HG03103 (cell line): Measurements from ENCODE around the gene ZNF408.

Experiments
- ATAC-seq: cut with Tn5 transposase; IDR thresholded peaks from one replicate; pipeline ENCODE4 v1.9.1; 2021; ENCODE audit warnings: low read depth; ENCODE audit not compliant: unreplicated experiment

The ZNF408 gene

DNA sequence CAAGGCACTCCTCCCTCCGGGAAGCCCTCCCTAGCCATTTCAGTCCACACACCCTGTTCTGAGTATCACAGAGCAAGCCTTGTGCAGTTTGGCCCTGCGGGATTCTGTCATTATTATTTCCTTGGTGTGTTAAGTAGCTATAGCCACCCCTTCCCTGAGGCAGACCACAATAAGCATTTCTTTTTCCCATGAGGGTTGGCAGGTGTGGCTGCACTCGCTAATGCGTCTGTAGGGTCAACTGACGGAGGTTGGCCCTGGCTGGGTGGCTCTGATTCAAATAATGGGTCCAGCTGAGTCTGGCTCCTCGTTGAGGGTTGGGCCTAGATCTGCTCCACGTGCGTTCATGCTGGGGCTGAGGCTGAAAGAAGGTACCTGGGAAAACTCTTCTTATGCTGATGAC is 23.3 kb downstream of the ZNF408 start:
- ATAC-seq, result no peak

DNA sequence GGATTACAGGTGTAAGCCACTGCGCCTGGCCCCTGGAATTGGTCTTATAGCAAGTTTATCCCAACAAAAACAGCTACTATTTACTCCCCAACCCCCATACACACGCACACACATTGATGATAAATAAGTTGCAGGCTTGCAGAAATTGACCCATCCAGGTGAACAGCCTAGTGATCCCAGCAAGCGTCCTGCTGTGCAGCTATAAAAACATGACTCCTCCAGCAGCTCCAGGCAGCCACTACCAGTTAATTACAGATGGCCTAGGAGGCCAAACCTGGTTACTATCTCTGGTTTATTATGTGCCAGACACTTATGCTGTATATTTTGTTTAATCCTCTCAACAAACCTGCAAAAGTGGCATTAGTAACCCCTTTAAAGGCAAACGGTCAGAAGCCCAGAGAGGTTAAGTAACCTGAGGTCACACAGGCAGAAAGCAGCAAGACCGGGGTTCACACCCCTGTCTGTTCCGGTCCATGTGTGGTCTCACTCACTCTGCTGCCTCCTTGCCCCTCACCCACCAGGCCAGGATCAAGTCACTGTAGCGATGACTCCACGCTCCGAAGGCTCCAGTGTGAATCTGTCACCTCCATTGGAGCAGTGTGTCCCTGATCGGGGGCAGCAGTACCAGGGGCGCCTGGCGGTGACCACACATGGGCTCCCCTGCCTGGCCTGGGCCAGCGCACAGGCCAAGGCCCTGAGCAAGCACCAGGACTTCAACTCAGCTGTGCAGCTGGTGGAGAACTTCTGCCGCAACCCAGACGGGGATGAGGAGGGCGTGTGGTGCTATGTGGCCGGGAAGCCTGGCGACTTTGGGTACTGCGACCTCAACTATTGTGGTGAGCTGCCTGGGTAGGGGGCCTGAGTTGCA is 24.7 kb downstream of the ZNF408 start:
- no peak for ATAC-seq

DNA sequence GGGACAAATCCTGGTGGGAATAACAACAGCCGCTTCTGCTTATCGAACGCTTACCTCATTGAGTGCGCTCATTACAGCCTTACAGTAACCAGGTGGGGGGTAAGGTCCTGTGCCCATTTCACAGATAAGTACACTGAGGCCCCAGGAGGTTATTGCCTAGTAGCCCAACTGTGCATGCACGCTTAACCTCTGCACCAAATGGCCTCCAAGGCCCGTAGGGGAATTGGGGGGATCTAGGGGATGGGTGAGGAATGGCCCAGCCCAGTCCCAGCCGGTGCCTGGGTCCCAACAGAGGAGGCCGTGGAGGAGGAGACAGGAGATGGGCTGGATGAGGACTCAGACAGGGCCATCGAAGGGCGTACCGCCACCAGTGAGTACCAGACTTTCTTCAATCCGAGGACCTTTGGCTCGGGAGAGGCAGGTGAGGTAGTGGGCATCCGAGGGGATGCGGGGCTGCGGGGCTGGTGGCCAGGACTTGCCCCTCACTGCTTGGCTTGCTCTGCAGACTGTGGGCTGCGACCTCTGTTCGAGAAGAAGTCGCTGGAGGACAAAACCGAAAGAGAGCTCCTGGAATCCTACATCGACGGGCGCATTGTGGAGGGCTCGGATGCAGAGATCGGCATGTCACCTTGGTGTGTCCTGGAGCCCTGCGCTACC is 25.5 kb downstream of the ZNF408 start:
- ATAC-seq, result no peak

DNA sequence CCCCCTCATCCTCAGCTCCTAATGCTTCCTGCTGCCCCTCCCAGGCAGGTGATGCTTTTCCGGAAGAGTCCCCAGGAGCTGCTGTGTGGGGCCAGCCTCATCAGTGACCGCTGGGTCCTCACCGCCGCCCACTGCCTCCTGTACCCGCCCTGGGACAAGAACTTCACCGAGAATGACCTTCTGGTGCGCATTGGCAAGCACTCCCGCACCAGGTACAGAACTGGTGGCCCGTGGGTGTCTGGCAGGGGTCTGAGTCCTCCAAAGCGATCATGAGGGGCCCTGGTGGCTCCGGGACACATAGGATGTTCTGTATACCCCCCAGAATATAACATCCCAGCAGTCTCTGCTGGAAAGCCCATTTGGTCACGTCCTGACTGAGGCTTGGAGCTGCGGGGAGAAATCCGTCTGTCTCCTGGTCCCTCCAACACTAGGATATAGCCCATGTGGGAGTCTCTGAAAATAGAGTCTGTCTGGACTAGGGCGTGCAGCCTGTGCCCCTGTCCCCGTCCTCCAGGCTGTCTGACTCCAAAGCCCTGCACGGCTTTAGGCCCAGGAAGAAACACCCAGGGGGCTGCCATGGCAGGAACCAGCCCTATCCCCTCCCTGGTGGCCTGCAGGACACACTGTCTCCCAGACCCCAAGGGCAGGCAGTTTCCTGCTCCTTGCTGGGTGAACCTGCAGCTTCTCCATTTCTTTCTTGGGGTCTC is 27.3 kb downstream of the ZNF408 start:
- no peak for ATAC-seq

DNA sequence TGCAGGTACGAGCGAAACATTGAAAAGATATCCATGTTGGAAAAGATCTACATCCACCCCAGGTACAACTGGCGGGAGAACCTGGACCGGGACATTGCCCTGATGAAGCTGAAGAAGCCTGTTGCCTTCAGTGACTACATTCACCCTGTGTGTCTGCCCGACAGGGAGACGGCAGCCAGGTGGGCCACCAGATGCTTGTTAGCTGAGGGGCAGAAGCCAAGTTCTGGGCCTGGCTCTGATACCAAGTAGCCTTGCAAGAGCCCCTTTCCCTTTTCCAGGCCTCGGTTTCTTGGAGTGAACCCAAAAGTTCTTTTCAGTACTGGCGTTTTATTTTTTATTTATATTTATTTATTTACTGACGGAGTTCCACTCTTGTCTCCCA is 27.8 kb downstream of the ZNF408 start:
- no peak for ATAC-seq

DNA sequence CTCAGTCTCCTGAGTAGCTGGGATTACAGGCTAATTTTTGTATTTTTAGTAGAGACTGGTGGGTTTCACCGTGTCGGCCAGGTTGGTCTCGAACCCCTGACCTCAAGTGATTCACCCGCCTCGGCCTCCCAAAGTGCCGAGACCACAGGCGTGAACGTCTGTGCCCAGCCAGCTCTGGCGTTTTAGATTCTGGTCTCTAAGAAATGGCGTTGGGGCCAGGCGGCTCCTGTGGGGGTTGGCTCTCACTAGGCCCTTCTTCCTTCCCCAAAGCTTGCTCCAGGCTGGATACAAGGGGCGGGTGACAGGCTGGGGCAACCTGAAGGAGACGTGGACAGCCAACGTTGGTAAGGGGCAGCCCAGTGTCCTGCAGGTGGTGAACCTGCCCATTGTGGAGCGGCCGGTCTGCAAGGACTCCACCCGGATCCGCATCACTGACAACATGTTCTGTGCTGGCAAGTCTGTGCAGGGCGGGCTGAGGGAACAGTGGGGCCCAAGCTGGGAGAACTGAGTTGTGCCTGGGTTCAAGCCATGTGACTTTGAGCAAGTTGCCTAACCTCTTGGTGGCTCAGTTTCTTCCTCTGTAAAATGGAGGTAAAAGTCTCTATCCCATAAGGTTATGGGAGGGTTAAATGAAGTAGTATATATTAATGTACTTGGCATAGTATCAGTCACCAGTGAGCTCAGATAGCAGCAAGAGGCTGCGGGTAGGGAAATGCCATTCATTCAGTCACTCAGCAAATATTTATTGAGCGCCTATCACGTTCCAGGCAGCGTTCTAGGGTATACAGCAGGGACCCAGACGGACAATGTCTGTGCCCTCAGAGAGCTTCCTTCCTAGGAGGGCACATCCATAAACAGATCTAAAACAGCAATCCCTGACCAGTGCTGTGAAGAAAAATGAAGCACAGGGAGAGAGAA is 28.5 kb downstream of the ZNF408 start:
- ATAC-seq, result no peak

DNA sequence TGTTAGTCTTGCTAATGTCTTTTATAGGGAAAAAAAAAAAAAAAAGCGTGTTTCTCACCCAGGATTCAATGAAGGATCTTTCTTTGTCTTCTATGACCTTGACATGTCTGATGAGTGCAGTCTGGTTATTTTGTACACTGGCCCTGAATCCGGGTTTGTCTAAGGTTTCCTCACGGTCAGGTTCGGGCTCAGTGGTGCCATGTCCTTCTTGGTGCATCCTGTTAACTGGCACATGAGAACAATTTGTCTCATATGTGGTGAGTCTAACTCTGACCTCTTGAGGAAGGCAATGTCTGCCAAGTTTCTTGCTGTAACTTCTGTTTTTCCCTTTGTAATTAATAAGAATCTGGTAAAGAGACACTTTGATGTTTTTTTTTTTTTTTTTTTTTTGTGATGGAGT is 30.7 kb downstream of the ZNF408 start:
- no peak for ATAC-seq

DNA sequence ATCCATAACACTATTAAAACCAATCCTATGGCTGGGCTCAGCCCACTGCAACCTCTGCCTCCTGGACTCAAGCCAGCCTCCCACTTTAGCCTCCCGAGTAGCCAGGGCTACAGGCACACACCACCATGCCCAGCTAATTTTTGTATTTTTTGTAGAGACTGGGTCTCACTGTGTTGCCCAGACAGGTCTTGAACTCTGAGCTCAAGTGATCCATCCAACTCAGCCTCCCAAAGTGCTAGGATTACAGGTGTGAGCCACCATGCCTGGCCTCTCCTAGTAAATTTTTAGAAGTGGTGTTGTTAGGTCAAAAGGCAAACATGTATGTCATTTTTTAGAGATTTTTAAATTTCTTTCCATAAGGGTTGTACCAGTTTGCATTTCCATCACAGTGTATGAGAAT is 32.4 kb downstream of the ZNF408 start:
- ATAC-seq, result no peak

DNA sequence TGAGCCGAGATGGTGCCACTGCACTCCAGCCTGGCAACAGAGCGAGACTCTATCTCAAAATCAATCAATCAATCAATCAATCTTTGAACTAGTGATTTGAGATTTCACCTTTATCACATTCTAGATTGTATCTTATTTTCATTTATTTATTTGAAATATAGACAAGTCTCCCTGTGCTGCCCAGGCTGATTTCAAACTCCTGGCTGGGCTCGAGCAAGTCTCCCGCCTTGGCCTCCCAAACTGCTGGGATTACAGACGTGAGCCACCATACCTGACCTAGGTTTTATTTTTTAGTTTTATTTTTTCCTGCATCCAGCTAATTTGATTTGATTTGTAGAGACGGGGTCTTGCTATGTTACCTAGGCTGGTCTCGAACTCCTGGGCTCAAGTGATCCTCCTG is 35.3 kb downstream of the ZNF408 start:
- no peak for ATAC-seq

DNA sequence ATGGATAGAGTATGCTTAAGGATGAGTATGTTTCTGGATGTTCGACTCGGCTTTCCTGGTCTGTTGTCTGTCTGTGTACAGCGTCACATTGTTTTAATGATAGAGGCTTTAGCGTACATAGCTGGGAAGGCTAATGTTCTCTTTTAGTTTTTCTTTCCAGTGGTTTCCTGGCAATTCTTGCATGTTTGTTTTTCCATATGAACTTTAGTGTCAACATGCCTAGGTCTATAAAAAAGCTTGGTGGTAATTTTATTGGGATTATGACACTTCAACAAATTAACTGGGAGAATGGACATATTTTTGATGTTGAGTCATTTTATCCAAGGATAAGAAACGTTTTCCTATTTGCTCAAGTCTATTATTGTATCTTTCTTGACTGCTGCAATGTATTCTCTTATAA is 35.8 kb downstream of the ZNF408 start:
- ATAC-seq, result no peak

DNA sequence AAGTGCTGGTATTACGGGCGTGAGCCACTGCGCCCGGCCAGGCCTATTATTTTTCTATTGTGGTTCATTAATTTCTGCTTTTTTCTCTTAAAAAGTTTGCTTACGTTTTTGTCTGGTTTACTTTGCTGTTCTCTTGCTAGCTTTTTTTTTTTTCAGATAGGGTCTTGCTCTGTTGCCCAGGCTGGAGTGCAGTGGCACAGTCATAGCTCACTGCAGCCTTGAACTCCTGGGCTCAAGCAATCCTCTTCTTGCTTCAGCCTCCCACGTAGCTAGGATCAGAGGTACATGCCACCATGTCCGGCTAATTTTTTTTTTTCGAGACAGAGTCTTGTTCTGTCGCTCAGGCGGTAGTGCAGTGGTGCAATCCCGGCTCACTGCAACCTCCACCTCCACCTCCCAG is 36.9 kb downstream of the ZNF408 start:
- no peak for ATAC-seq

DNA sequence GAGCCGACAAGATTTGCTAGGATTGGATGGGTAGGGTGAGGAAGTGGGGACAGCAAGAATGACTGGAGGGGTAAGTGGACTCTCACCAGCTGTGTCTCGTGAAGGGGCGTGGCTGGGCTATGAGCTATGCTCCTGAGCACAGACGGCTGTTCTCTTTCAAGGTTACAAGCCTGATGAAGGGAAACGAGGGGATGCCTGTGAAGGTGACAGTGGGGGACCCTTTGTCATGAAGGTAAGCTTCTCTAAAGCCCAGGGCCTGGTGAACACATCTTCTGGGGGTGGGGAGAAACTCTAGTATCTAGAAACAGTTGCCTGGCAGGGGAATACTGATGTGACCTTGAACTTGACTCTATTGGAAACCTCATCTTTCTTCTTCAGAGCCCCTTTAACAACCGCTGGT is 38.1 kb downstream of the ZNF408 start:
- no peak for ATAC-seq

DNA sequence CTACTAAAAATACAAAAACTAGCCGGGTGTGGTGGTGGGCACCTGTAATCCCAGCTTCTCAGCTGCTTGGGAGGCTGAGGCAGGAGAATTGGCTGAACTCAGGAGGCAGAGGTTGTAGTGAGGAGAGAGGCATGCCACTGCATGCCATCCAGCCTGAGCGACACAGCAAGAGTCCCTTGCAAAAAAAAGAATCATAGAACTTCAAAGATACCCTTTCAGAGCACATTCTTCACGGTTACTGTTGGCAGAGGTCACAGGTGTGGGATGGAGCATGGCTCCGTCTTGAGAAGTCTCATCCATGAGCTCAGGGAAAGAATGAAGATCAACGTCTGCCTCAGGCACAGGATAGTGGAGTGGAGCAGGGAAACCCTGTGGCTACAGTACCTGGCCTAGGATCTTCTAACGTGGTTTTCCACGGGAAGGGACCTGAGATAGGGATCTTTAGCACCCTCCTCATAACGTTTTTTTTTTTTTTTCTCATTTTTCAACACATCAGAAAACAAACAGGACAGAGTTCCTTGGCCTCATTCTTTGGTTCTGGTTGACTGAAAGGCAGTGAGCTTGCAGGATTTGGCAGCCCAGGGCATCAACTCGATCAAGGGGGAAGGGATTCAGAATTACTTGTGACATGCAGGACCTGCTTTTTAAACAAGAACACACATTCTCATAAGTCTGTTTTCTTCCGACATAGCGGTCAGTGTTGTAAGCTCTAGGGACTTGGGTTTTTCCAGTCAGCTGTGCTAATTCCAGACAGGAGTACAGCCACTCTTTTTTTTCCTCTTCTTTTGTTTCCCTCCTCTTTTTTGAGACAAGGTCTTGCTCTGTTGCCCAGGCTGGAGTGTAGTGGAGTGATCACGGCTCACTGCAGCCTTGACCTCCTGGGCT is 41.0 kb downstream of the ZNF408 start:
- ATAC-seq, result no peak

DNA sequence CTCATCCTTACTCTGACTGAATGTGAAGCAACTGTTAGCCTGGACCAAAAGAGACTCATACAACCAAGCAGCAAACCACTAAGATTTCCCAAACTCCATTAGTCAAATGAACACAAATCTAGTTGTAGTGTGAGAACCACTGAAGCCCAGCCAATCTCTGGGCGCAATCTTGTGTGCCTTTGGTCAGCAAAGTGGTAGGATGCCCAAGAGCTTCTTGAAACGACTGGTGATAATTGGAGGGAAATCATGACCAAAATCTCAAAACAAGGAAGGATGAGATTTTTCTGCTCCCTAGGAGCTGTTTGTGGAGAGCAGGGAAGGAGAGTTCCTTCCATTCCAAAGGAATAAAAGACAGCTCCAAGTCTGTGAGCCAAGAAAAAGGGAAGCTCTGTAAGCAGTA is 42.2 kb downstream of the ZNF408 start:
- ATAC-seq, result no peak

DNA sequence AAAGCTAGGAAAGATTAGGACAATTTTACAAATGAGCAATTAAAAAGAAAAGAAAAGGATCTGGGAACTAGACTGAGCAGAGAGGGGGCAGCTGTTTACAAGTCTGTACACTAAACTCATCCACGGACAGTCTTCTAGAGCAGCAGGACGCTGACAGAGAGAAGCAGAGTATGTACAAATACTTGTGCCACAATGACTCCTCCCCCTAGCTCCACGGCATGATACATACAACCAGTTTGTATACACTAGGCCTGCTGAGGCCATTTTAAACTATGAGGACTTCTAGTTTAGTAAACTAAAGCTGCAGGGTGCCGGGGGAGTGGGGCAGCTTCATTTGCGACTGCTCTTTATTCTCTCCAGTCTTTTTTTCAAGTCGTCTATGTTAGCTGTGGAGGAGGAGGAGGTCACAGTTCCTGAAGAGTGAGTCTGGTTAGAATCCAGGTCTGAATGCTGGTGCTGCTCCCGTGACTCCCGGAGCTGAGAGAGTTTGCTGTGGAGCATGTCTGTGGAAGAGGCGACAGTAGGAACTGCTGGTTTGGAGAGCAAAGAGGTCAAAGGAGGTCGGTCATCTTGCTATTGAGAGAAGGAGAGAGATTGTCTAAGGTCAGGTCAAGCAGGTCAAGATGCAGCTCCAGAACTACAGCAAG is 43.0 kb downstream of the ZNF408 start:
- ATAC-seq, result no peak

DNA sequence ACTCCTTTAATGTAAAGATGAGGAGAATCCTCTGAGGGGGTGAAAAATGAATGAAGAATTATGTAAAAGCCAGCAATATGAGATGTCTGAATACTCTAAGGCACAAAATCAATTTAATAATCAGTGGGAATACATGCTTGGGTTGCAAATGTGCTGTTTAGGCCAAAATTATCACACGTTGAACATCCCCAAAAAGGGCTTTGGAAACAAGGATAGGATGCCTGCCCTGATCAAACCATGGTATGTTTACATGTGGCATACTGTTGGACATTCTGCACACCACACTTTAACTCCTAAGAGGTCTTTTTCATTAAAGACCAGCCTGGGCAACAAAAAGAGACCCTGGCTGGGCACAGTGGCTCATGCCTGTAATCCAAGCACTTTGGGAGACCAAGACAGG is 44.5 kb downstream of the ZNF408 start:
- no peak for ATAC-seq

DNA sequence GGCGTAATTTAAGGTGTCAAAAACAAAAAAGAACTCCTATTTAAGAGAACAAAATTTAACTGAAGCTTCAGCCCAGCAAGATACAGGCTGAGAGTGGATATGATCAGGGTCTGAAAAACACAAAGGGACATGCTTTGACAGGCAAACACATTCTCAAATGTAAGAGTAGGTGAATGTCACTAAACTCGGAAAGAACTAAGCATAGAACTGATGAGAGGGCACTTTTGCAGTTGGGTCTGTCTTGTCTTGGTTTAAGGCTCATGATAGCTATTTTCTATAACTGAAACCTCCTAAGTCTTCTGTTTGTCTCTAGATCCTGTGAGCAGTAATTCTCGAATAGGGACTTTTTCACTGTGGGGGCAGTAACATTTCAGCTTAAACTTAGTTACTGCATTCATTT is 45.2 kb downstream of the ZNF408 start:
- ATAC-seq, result no peak

DNA sequence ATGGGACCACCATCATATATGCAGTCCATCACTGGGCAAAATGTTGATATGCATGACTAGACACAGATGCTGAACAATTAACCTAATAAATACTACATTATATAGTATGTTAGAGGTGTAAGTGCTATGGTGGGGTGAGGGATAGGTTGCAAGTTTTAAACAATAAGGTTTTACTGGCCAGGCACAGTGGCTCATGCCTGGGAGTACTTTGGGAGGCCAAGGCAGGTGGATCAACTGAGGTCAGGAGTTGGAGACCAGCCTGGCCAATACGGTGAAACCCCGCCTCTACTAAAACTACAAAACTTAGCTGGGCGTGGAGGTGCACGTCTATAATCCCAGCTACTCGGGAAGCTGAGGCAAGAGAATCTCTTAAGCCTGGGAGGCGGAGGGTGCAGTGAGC is 46.3 kb downstream of the ZNF408 start:
- ATAC-seq, result no peak
